ENCODE data around the gene PHLDB1.
"Not testable (repeated sequence)": the region's sequence is repeated elsewhere in the genome, so short reads cannot be mapped to it uniquely, and the experiment has no call there.

The PHLDB1 gene

DNA sequence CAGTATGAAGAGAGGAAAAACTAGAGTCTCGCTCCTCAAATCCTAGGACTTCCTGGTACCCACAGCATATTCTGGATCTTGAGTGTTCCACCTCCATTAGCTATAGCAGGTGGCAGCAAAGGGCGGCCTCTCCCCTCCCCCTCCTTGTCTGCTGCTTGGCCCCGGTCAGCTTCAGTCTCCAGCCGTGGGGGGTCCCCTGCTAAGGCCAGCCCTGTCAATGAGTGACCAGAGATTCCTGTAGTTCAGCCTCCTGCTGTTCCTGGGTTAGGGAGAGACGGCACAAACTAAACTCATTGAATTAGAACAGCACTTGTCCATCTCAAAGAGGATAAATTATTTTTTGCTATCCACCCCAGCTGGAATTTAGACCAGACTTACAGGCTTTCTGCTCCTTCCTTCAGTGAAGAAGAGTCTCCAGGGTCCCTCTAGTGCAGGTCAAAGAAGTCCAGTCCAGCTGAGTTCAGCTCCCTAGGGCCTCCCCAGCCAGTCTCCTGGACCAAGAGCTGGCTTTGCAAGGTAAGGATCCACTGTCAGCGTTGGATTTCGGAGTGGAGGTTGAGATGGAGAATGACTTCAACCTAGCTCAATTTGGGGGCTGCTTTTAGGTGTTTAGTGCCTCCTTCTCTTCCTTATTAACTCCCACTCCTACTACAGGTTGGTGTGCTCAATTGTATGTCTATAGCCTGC, 1.1 kb upstream of the PHLDB1 start:
- no peak for DNase-seq

DNA sequence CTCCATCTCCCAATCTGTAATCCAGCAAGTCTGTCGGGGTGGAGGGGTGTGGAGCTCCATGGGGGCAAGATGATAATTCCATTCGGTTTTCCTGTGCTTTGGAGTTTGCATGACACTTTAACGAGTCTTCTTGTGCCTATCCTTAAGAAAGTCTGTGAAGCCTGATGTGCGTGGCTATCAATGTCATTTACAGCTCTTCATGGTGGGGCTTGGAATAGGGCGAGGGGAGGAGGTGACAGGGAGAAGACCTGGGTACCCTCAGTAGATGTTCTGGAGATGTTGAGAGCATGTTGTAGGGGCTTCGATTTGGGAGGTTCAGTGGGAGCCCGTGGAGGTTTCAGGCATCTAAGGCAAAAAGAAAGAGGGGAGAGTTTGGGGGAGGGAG, 579 bp upstream of the PHLDB1 start:
- no peak for DNase-seq

DNA sequence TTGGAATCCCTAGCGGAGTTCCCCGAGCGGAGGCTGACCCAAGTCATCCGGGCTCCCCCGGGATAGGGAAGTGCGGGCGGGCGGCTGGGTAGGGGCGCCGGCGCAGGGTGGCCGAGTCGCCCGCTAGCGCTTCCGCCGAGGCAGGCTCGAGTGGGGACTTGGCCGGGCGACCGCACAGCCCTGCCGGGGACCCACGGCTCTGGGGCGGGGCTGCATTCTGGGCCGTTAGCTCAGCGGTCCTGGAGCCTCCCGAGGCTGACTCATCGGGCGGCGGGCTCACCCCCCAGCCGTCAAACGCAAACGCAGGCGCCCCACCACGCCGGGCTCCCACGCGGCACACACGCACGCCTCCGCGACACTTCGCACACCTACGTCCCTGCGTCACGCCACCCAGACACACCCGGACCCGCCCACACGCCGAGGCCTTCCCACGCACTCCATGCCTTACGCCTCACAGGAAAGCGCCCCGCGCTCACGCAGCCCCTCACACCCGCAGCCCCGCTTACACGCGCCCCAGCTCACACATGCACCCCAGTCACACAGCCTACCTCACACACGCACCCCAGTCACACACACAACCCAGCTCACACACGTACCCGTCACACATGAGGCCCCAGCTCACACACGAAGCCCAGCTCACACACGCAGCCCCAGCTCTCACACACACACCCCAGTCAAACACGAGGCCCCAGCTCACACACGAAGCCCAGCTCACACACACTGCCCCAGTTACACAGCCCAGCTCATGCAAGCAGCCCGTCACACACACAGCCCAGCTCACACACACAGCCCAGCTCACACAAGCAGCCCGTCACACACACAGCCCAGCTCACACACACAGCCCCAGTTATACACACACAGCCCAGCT, 1.2 kb downstream of the PHLDB1 start:
- no peak for DNase-seq

DNA sequence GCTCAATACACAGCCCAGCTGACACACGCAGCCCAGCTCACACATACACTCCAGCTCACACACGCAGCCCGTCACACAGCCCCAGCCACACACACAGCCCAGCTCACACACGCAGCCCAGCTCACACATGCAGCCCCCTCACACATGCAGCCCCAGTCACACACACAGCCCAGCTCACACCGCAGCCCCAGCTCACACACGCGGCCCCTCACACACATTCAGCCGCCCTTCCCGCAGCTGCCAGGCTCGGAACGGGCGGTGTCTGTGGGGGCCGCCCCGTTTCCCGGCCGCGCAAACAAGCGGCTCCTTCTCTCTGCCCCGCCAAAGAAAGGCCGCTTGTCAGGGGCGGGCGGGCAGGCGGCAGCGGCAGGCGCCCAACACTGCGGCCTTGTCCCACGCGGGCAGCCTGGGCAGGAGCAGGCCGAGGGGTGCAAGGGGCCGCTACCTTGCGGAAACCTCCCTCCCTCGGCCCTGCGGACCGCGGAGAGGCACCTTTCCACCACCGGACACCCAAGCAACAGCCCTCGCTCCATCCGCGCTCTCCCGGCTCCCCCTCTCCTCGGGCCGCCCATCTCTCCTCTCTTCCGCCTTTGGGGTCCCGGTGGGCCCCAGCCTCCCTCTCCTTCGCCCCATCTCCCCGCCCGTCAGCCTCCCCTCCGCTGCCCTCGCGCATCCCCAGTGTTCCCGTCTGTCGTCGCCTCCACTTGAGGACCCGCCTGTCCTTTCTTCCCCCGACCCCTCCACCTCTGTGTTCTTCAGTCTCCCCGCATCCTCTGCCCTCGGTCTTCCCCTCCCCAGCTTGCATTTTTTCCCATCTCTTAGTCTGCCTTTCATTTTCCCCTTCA, 2.2 kb downstream of the PHLDB1 start:
- no peak for DNase-seq

DNA sequence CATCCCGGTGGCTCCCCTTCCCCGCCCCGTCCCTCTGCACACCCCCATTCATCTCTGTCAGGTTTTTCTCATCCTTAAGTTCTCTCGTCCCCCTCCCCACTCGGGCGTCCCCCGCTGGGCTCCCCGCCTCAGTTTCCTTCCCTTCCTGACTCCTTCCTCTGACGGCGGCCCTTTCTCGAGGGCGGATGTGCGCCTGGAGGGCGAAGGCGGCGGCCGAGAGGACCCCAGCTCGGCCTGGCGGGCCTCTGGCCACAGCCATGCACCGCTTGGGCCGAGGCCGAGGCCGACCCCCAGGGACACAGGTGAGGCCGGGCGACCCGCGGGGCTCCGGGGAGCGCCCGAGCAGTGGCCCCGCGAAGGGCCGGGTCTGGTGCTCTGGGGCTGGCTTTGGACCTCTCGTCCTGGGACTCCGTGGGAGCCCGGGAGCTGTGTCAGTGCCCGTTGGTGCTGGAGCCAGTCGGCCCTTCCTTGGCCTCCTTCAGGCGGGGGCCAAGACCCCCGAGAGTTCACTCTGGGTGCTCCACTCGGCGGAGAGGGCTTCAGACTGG, 2.9 kb downstream of the PHLDB1 start:
- no peak for DNase-seq

DNA sequence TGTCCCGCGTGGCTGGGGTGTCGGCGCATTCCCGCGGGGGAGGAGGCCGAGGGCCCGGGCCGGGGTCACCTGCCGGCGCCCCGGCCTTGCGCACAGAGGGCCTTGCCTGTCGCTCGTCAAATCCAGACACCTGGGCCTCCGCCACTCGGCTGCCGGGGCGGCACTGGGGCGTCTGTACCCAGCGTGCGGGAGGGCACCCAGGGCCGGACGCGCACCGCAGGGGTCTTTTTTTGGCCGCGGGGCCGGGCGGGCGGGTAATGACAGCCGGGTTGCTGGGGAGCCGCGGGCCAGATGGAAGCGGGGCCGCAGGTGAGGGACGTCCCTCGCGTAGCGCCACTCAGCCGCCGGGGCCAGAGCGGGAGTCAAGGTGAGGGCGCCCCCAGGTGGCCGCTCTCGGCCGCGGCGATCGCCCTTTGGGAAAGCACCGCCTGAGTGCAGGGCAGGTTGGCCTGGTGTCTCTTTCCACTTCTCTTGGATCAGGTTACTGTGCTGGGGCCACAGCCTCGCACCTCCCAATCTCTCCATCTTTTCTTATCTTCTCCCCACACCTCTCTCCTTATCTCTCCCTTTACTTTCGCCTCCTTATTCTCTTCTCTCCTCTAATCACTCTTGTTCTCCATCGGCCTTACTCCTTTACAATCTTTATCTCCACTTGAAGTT, 3.5 kb downstream of the PHLDB1 start:
- DNase-seq, result peak; percentile 62

DNA sequence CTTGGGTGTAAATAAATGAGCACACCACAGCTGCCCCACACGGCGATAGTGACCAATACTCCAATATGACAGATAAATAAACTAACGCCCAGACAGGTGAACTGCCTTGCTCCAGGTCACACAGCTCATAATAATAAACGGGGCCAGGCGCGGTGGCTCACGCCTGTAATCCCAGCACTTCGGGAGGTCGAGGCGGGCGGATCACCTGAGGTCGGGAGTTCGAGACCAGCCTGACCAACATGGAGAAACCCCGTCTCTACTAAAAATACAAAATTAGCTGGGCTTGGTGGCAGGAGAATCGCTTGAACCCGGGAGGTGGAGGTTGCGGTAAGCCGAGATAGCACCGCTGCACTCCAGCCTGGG, 4.0 kb downstream of the PHLDB1 start:
- not testable (repeated sequence) for DNase-seq

DNA sequence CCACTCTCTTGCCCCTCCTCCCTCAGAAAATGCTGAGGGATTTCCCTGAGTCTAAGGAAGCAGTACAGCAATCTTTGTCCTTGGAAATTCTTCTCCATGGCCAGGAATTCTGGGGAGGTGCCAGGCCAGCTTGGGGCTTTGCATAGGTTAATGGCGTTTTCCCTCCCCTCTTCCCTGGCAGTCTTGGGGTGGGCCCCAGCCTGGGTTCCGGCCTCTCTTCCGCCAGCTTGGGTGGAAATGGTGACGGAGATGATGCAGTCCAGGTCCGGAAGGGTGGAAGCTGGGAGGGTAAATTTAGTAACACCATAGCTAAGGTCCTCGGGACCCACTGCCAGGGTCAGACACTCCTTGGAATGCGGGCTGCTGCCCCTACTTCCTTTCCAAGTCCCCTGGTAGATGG, 5.0 kb downstream of the PHLDB1 start:
- no peak for DNase-seq

DNA sequence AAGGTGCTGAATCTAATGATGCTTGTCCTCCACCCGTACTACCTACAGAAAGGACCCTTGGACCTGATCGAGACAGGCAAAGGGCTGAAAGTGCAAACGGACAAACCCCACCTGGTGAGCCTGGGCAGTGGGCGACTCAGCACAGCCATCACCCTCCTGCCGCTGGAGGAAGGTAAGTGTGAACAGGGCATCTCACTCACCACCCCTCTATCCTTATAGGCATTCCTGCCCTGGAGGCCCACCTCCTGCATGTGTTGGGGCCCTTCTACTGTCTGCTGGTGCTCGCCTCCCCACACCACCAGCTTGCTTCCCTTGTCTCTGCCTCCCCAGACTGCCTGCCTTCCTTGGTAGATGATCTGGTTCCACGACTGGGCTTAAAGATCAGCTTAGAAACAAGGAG, 7.1 kb downstream of the PHLDB1 start:
- DNase-seq, result no peak

DNA sequence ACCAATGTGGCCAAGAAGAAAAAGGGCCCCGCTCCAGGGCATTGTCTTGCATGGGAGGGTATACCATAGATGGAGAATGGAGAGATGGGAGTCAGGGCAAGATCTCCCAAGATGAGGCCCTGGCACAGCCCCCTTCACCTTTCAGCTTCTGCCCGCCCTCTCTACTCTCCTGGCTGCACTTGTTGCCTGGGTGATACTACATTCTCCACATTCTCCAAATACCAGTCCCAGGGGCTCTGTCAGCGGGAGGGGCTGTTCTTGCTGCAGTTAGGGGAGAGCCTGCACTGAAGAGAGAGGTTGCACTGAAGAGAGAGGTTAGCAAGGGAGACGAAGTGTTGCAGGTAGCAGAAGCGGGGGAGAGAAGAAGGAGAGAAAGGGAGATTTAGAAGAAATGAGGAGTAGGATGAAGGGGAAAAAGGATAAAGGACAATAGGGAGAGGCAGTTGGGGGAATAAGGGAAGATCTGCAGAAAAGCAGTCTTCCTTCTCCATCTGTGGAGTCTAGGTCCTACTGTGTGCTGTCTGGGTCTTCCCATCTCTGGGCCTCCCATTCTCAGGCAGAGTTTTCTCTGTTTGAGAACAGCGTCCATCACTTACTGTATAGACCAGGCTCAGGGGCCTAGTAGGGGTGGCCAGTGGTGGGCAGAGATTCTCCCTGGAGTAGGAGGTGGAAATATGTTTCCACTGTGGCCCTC, 8.0 kb downstream of the PHLDB1 start:
- DNase-seq, result no peak

DNA sequence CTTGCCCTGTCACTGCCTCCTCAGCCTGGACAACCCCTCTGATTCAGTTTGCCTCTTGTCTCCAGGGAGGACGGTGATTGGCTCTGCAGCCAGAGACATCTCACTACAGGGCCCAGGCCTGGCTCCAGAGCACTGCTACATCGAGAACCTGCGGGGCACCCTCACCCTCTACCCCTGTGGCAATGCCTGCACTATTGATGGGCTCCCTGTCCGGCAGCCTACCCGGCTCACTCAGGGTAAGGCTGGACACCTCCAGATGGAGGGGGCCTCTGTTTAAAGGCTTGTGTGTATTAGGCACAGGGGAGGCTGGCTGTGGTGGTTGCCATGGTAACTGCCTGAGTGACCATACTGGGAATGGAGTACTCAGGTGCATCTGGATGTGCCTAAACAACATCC, 8.6 kb downstream of the PHLDB1 start:
- no peak for DNase-seq

DNA sequence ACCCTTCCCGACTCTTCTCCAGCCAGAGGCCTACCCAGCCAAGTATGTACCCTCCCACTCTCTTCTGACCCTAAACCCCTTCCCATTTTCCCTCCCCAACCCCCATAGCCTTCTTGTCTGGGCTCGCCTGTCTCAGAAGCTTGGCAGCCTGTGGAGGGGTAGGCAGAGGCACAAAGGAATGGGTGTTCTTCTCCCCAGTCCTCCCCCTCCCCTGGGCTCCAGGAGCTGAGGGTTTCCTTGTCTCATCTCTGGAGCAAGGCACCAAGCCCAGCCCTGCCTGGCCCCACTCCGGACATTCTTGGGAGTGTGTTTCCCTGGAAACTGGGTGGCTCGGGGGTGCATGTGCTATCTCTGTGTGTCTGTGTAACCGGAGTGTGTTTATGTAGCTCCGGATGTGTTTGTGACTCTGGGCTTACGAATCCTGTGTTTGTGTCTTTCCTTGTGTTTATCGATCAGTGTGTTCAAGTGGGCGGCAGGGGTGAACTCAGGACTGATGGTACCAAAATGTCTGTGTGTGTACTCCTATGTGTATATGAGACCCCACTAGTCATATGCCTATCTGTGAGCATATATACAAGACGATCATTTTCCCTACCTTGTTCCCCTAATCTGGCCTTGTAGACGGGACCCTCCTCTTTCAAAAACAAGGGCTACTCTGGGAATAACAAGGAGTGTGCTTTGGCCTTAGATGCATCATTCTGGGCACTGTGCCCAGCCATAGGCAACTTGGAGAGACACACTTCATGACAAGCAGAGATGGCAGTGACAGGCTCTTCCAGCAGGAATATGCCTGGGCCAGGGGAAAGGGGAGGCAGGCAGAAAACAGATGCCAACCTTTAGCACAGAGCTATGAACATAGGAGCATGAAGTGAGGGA, 10.9 kb downstream of the PHLDB1 start:
- no peak for DNase-seq

DNA sequence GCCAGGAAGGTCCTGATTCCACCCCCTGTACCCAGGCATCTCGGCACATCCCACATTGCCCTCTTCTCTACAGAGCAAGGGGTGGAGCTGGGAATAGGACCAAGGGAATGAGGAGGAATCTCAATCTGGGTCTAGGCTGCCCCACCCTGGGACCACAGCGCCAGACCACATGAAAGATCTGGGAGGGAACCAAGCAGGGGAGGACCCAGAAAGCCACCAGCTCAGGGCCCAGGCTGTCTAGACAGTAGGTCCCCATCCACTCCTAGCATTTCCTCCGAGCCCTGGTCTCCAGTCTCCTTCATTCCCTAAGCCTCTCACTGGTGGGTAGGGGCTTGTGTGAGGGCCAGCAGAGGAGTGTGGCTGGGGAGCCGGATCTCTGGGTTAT, 11.6 kb downstream of the PHLDB1 start:
- DNase-seq, result no peak

DNA sequence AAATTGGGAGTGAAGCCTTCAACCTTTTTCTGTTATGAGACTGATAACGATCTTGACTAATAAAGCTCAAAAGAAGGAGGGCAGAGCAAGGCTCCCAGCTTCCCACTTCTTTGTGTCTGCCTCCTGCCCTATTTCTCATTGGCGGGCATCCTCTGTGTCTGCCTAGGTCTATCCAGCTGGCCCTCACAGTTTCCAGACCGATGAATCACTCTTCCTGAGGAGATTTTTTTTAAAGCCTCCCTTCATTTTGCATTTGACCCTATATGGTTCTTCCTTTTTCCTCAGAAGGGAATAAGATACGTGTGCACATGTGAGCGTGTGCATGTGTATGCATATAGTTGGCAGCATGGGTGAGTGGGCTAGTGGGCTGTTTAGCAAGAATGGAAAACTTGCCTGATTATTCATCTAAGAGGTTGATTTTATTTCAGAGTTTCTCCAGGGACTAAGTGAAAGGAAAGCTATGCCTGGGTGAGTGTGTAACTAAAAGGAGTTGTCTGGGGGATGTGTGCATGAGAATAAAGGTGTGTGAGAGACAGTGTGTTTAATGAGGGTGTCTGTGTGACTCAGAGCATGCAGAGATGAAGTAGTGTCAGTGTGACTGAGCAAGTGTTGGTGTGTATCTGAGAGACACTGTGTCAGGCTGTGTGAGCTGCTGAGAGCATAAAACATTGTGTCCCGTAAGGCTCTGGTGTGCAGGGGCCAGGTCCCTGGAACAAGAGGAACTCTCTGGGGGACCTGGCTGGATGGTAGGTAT, 12.2 kb downstream of the PHLDB1 start:
- no peak for DNase-seq

DNA sequence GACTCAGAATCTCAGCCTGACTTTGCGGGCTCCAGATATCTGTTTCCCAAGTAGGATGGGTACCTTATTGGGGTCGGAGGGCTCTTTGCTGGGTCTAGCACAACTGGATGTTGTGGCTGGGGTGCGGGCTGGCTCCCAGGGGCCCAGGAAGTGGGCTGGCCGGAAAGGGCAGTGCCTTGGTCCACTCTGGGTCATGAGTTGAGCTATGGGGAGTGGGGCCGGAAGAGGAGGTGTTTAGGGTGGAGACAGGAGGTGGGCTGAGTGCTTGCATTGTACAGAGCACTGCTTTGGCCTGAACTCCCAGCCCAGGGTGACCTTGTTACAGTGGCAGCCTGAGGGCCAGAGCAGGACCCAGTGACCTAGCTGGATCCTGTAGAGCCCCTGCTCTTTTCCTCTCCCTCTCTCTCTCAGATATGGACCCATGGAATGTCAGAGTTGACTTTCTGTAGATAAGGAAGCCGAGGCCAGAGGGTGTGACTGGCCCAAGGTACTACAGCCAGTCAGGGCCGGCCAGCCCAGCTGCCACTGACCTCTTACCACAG, 13.2 kb downstream of the PHLDB1 start:
- no peak for DNase-seq

DNA sequence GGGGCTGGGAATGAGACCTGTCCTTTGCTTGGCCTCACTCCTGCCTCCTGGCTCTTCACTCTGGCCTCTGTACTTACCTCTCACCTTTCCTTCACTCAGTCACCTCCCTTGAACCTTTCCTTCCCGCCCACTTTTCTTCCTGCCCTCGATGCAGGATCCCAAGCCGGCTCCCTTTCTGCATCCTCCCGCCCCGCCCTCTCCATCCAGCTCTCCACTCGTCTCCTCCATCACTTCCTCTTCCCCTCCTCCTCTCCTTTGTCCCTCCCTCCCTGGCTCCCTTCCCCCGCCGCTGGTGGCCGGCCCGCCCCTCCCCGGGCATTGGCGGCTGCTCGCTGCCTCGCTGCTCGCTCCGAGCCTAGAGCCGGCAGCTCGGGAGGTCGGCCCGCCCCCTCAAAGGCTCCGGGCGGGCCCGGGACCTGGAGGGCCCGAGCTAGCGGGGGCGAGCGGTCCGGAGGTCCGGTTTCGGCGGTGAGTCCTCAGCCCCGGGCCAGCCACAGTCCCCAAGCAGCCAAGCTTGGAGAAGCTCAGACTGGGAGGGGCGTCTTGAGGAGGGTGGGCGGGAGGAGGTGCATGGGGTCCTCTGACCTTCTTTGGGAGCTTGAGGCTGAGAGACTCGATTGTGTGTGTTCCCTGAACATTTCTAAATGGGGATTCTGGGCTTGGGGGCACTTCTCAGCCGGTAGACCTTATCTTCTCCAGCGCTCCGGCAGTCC, 13.8 kb downstream of the PHLDB1 start:
- peak; percentile 86 for DNase-seq

DNA sequence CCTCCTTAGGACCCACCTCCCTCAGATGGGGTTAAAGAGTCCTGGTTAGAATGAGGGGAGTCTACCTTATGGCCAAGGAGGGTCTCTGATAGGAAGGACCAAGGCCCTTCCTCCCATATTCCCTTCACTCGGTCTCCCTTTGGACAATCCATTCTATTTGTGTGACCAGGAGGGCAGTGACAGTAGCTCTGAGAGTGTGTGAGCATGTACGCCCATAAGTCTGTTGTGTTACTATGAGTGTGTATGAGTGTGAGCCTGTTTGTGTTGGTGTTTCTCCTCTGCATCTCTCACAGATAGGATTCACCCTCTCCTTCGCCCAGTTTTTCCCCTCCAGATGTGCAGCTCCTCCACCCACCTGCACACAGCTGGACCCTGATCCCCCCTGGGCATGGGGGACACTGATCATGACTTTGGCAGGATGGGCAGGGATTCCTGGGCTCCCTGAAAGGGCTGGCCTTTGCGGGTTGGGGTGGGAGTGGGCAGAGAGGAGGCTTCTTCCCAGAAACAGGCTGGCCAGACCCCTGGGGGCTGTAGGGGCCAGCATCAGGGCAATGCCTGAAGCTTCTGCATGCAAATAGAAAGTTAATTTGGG, 14.5 kb downstream of the PHLDB1 start:
- no peak for DNase-seq

DNA sequence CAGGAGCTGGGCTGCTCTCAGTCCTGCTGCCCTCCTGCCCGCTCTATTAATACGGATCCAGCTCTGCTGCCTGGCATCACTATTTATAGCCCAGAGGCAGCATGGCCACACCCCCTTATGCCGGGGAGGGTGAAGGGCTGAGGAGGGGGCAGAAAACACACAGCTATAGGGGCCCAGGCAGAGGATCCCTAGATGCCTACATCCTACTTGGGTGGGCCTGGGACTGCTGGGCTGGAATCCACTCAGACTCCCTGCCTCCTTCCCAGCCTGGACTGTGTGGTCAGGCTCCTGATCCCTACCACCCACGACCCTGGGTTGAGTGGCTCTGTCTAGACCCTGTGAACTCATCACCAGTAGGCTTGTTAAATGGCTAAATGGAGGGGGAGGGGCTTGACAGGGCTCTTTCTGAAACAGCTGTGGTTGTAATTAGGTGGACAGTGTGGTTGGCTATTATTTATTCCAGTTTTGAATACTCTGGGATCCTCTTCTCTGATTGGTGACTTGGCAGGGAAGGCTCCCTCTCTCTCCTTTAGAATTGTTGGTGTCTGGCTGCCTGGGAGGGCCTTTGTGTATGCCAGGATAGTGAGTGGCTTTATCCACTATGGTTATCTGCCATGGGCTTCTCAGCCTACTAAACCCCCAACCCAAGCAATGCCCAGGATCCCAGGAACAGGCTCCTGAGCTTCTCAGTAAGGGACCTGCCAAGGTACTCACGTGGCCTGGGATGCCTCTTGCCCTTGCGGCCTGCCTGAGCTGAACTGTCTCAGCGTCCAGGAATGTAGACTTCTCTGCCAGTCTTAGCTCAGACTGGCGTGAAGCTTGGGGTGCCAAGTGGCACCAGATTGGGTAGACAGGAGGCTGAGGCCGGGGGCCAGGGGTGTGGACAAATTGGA, 15.2 kb downstream of the PHLDB1 start:
- no peak for DNase-seq

Measured in NCI-H1092 (cell line).